IPS DF 6.9 (cell line): ENCODE measurements around the gene ASTN2.

Source experiments
- DNase-seq: peaks from one replicate; pipeline ENCODE4 v3.0.0-alpha.2; 2013; ENCODE audit warnings: low read depth, low spot score
- H3K27ac ChIP-seq: one replicate; pipeline ENCODE4 v1.5.1; 2013; ENCODE audit warnings: low read length, control low read depth
- H3K27me3 ChIP-seq: 2 replicates; pipeline ENCODE4 v1.6.1; 2013; ENCODE audit warnings: mild to moderate bottlenecking, low read length; ENCODE audit not compliant: control insufficient read depth, insufficient read depth
- H3K36me3 ChIP-seq: 2 replicates; pipeline ENCODE4 v1.6.1; 2013; ENCODE audit warnings: low read length; ENCODE audit not compliant: control insufficient read depth, insufficient read depth
- H3K4me1 ChIP-seq: 2 replicates; pipeline ENCODE4 v1.6.1; 2013; ENCODE audit warnings: low read length; ENCODE audit not compliant: control insufficient read depth, insufficient read depth
- H3K4me3 ChIP-seq: 2 replicates; pipeline ENCODE4 v1.5.1; 2013; ENCODE audit warnings: mild to moderate bottlenecking, low read length
- H3K9me3 ChIP-seq: 2 replicates; pipeline ENCODE4 v1.6.1; 2013; ENCODE audit warnings: low read length, inconsistent platforms; ENCODE audit not compliant: control insufficient read depth, insufficient read depth
- WGBS: extraction: QIAGEN DNeasy Blood & Tissue Kit; methylation state at CpG from one replicate; pipeline ENCODE4 v1.1.7; 2013; ENCODE audit warnings: mixed read lengths, missing lambda C conversion rate; ENCODE audit not compliant: insufficient read length, insufficient coverage; 5-methylcytosine and 5-hydroxymethylcytosine counted together

ASTN2 gene

DNA sequence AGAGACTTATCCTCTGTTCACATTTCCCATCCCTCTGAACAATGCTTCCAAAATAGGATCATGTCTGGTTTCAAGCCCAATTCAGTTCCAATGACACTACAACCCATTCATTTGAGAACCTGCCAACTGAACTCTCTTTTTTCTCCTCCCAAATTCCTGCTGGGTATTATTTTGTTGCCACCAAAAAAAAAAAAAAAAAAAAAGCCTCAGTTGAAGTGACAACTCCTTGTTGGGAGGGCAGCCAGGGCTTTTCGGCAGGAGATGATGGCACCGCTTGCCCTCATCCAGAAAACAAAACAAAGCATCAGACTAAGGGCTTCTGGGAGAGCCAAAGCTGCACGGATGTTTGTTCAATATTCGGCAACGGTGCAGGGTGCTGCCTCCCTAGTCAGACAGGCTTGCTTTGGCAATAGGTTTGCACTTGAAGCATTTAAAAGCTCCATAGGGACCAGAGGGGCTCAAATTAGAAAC lies 758.3 kb downstream of the ASTN2 start:
- Histone ChIP-seq H3K27ac (no peak overlapping the region), H3K36me3 (no peaks in the 10 kb centered on the region), H3K27me3 (no peaks in the 10 kb centered on the region), H3K4me1 (no peaks in the 10 kb centered on the region), H3K4me3 (no peak overlapping the region), H3K9me3 (no peaks in the 10 kb centered on the region)
- no CpG with 5 or more reads among the region's 5 CpGs for WGBS
- DNase-seq = no peak

DNA sequence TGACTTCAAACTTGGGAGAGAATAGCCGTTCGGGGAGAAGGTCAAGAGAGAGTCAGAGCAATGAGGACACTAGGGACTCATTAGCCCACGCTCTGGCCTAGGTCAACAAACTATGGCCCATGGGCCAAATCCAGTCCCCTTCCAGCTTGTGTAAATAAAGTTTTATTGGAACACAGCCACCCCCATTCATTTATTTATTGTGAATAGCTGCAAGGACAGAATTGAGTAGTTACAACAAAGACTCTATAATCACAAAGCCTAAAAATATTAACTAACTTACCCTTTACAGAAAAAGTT lies 760.9 kb downstream of the ASTN2 start:
- Histone ChIP-seq H3K9me3 (no peaks in the 10 kb centered on the region), H3K27ac (no peak overlapping the region), H3K27me3 (no peaks in the 10 kb centered on the region), H3K4me1 (no peaks in the 10 kb centered on the region), H3K36me3 (no peaks in the 10 kb centered on the region), H3K4me3 (no peak overlapping the region)
- DNase-seq = no peak
- no CpG with 5 or more reads among the region's 3 CpGs for WGBS

GRCh38 chr9:116653348-116654058 lies 761.4 kb downstream of the ASTN2 start:
- Histone ChIP-seq H3K36me3 (no peaks in the 10 kb centered on the region), H3K9me3 (no peaks in the 10 kb centered on the region), H3K4me3 (no peak overlapping the region), H3K27me3 (no peaks in the 10 kb centered on the region), H3K4me1 (no peaks in the 10 kb centered on the region), H3K27ac (no peak overlapping the region)
- WGBS = no CpG with 5 or more reads among the region's 7 CpGs
- no peak for DNase-seq

- Histone ChIP-seq H3K9me3 (no peaks in the 10 kb centered on the region), H3K27me3 (no peaks in the 10 kb centered on the region), H3K27ac (no peak overlapping the region), H3K4me3 (no peak overlapping the region), H3K4me1 (no peaks in the 10 kb centered on the region), H3K36me3 (no peaks in the 10 kb centered on the region)
- WGBS = no CpG with 5 or more reads among the region's 4 CpGs
- DNase-seq = no peak
Measured at GRCh38 chr9:116647515-116647809, 767.4 kb downstream of the ASTN2 start.

- no peak overlapping the region for H3K4me3 ChIP-seq
- no CpG with 5 or more reads among the region's 5 CpGs for WGBS
- H3K36me3 ChIP-seq = no peaks in the 10 kb centered on the region
- H3K27me3 ChIP-seq = no peaks in the 10 kb centered on the region
- H3K27ac ChIP-seq = no peak overlapping the region
- H3K4me1 ChIP-seq = no peaks in the 10 kb centered on the region
- H3K9me3 ChIP-seq = no peaks in the 10 kb centered on the region
- DNase-seq = no peak
Measured at GRCh38 chr9:116646661-116647514, 768.0 kb downstream of the ASTN2 start.

- no peaks in the 10 kb centered on the region for H3K27me3 ChIP-seq
- H3K36me3 ChIP-seq = no peaks in the 10 kb centered on the region
- WGBS = no CpG with 5 or more reads among the region's 2 CpGs
- no peaks in the 10 kb centered on the region for H3K9me3 ChIP-seq
- no peak overlapping the region for H3K4me3 ChIP-seq
- DNase-seq = no peak
- no peak overlapping the region for H3K27ac ChIP-seq
- H3K4me1 ChIP-seq = no peaks in the 10 kb centered on the region
Measured at GRCh38 chr9:116644091-116644688, 770.7 kb downstream of the ASTN2 start.

- H3K27me3 ChIP-seq = no peaks in the 10 kb centered on the region
- no peak overlapping the region for H3K27ac ChIP-seq
- no peaks in the 10 kb centered on the region for H3K9me3 ChIP-seq
- H3K4me3 ChIP-seq = no peak overlapping the region
- H3K4me1 ChIP-seq = no peaks in the 10 kb centered on the region
- H3K36me3 ChIP-seq = no peaks in the 10 kb centered on the region
- WGBS = no CpG with 5 or more reads among the region's 1 CpG
- no peak for DNase-seq
Measured at GRCh38 chr9:116643691-116644090, 771.2 kb downstream of the ASTN2 start.

DNA sequence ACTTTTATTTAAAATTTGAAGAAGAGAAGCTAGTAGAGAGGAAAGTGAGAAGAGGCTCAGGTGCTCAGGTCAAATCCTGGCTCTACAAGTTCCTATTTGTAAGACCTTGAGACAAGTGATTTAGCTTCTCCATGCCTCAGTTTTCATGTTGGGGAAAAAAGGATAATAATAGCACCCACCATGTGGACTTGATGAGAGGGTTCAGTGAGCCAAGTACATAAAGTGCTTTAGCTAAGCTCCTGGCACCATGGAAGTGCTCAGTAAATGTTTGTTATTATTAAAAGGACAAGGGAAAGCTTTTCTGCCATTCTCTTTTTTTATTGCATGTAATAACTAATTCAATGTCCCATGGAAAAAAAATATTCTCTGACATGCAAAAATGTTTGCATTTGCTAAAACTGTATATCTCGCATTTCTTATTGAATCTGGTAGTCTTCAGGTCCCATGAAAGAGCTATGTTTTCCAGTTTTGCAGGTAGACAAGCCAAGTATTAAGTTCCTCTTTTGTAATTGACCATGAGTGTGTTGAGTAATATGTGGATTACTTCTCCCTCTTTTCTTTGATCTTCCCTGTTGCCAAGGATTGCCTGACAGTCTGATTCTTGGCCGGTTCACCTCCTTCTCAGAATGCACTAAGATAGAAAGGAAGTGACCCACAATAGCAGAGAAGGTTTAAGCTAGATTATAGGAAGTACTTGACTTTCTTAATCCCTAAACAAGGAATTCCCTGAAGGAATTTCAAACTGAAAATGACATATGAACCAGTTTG lies 773.4 kb downstream of the ASTN2 start:
- no peaks in the 10 kb centered on the region for H3K9me3 ChIP-seq
- H3K36me3 ChIP-seq = no peaks in the 10 kb centered on the region

GRCh38 chr9:116639251-116639741 lies 775.6 kb downstream of the ASTN2 start:
- H3K36me3 ChIP-seq = no peaks in the 10 kb centered on the region
- H3K9me3 ChIP-seq = no peaks in the 10 kb centered on the region
- H3K27me3 ChIP-seq = no peaks in the 10 kb centered on the region
- H3K4me1 ChIP-seq = no peaks in the 10 kb centered on the region
- no peak overlapping the region for H3K27ac ChIP-seq
- no peak overlapping the region for H3K4me3 ChIP-seq
- no peak for DNase-seq

More for the DNA sequence above, 773.4 kb downstream of the ASTN2 start:
- no CpG with 5 or more reads among the region's 2 CpGs for WGBS
- DNase-seq = no peak
- H3K27me3 ChIP-seq = no peaks in the 10 kb centered on the region
- no peak overlapping the region for H3K27ac ChIP-seq
- H3K4me3 ChIP-seq = no peak overlapping the region
- no peaks in the 10 kb centered on the region for H3K4me1 ChIP-seq

- H3K4me1 ChIP-seq = no peaks in the 10 kb centered on the region
- no peaks in the 10 kb centered on the region for H3K9me3 ChIP-seq
- DNase-seq = no peak
- no peaks in the 10 kb centered on the region for H3K36me3 ChIP-seq
- no peak overlapping the region for H3K4me3 ChIP-seq
- no CpG with 5 or more reads among the region's 2 CpGs for WGBS
- H3K27me3 ChIP-seq = no peaks in the 10 kb centered on the region
- no peak overlapping the region for H3K27ac ChIP-seq
Measured at GRCh38 chr9:116635908-116636307, 778.9 kb downstream of the ASTN2 start.
